Muscle of leg (tissue), 11 donors: ENCODE data around the gene MT1H. TPM values are rescaled to one million over a fixed set of nuclear protein-coding genes. Genes with fewer than 3 reads are reported as not detected.
A peak's percentile ranks its signal among the peaks of the same experiment; 100 is the strongest.

Source experiments
- DNase-seq: peaks from one replicate; pipeline ENCODE4 v3.0.0; 2013
- H3K27ac ChIP-seq: one replicate; pipeline ENCODE4 v1.5.1; 2013; ENCODE audit warnings: mild to moderate bottlenecking, low read length, control low read depth
- H3K27me3 ChIP-seq: one replicate; pipeline ENCODE4 v1.6.1; 2013; ENCODE audit warnings: low read length; ENCODE audit not compliant: control insufficient read depth, insufficient read depth
- H3K36me3 ChIP-seq: one replicate; pipeline ENCODE4 v1.6.1; 2013; ENCODE audit warnings: low read length; ENCODE audit not compliant: control insufficient read depth, insufficient read depth
- H3K4me1 ChIP-seq: one replicate; pipeline ENCODE4 v1.6.1; 2013; ENCODE audit warnings: low read length; ENCODE audit not compliant: control insufficient read depth, insufficient read depth
- H3K4me3 ChIP-seq: one replicate; pipeline ENCODE4 v1.5.1; 2013; ENCODE audit warnings: low read length, control low read depth
- H3K9me3 ChIP-seq: replicated peaks from 2 replicates; pipeline ENCODE4 v1.6.1; 2013; ENCODE audit warnings: low read depth, low read length; ENCODE audit not compliant: control insufficient read depth
- WGBS: methylation state at CpG from one replicate; pipeline ENCODE4 v1.1.5; 2013; ENCODE audit warnings: missing lambda C conversion rate; ENCODE audit not compliant: insufficient coverage; 5-methylcytosine and 5-hydroxymethylcytosine counted together
- polyA plus RNA-seq, 8 donors: library from polyadenylated mRNA; unstranded; fragments of 120-200 nt; gene quantifications; one replicate each; pipeline versions ENCODE4 v1.2.1 to v1.2.3, GENCODE V29; 2013; ENCODE audit warnings: inconsistent platforms in 1 of 8, low replicate concordance in 1 of 8; ENCODE audit not compliant: insufficient read length in 8 of 8, insufficient read depth in 1 of 8
- total RNA-seq: library from RNA; stranded (reverse); fragments of 120-200 nt; gene quantifications from one replicate; pipeline ENCODE4 v1.2.4, GENCODE V29; 2013

MT1H gene
- total and polyA plus RNA-seq, 9 donors = 0.40 to 8.7 (median 5.1) TPM; not detected in 4

DNA sequence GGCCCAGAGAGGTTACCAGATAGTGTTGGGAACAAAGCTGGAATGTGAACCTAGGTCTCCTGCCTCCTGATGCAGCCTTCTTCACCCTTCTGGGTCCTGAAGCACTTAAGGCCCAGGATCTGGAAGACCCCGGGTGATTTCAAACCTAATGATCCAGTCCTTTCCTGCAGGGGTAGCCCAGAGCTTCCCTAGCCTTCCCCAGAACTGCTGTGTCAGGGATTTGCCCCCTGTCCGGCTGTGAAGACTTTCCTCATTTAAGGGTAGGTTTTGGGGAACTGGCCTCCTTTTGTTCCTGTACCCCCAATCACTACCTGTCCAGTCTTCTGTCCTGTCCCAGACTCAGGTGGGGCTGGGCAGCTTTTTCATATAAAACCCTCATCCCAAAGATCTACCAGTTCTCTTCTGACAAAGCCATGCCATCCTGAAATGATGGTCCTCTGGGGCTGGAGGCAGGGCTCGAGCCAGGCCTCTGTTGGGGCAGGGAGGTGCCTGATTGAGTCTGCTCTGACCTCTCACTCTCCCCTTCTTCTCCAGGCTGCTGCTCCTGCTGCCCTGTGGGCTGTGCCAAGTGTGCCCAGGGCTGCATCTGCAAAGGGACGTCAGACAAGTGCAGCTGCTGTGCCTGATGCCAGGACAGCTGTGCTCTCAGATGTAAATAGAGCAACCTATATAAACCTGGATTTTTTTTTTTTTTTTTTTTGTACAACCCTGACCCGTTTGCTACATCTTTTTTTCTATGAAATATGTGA lies 14.0 kb downstream of the MT1H start:
- DNase-seq = peak; percentile 41
- 40% methylated on average over 2 of the region's 5 CpGs for WGBS
- Histone ChIP-seq H3K36me3 (no peaks in the 10 kb centered on the region), H3K9me3 (peaks cover 6% of the 10 kb centered on the region), H3K27ac (no peak overlapping the region), H3K4me1 (peaks cover 34% of the 10 kb centered on the region), H3K4me3 (no peak overlapping the region), H3K27me3 (peaks cover 4% of the 10 kb centered on the region)

DNA sequence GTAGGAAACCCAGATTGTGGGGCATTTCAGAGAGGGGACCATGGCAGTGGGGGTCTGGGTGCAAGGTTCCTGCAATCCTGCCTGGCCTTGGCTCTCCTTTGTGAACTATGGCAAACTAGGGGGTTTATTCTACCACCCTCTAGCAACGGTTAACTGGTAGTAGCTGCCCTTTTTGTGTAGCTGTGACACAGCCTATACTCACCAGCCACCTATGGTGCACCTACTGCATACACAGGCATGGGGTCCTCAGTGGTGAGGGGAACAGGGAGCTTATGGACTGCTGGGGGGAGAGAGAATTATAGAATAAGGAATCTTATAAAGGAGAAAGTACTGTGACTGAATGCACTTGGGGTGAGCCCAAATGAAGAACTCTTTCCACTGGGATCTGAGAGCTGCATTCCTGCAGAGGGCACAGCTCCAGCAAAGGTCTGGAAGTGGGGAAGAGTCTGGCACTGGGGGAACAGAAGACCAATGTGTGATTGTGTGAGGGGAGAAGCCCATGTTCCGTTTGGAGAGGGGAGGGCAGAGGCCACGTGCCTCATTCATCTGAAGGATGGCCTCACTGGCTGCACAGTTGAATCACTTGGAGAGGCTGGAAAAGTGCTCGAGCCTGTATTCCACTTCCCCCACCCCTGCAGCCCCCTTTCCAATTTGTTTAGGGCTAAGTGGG lies 14.8 kb downstream of the MT1H start:
- Histone ChIP-seq H3K4me1 (peaks cover 34% of the 10 kb centered on the region), H3K27ac (no peak overlapping the region), H3K4me3 (no peak overlapping the region), H3K9me3 (peaks cover 6% of the 10 kb centered on the region), H3K36me3 (no peaks in the 10 kb centered on the region), H3K27me3 (peaks cover 4% of the 10 kb centered on the region)
- DNase-seq = peak; percentile 37
- WGBS = no CpG with 5 or more reads among the region's 4 CpGs

DNA sequence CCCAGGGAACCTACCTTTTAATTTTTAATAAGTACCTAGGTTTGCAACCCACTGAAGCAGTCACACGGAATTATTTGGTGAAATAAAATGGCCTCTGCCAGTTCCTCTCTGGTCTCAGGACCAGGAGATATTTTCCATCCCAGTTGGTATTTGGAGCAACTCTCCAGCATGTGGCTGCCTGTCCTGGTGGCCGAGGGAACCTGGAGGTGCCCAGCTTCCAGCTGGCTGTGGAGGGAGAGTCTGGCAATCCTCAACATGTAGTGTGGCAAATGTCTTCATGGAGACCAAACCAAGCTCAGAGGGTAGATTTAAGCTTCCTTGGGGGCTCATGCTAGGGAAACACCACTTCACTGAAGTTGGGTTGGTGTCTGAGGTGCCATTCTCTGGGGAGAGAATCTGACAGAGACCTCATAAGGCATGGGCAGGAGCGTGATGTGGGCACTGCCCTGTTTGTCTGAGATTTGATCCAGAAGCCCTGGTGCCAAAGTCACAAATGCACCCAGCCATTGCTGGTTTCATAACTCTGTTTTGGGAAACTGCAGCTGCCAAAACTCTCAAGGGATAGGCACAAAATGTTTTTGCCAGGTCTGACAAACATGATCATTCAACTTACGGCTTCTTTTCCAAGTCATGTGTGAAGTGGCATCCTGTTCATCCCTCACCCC lies 15.4 kb downstream of the MT1H start:
- H3K27ac ChIP-seq = peak overlapping the region; percentile 1
- 75% methylated on average over 2 of the region's 4 CpGs for WGBS
- DNase-seq = no peak
- peaks cover 6% of the 10 kb centered on the region for H3K9me3 ChIP-seq
- H3K36me3 ChIP-seq = no peaks in the 10 kb centered on the region
- peaks cover 34% of the 10 kb centered on the region for H3K4me1 ChIP-seq
- H3K4me3 ChIP-seq = no peak overlapping the region
- H3K27me3 ChIP-seq = peaks cover 4% of the 10 kb centered on the region

DNA sequence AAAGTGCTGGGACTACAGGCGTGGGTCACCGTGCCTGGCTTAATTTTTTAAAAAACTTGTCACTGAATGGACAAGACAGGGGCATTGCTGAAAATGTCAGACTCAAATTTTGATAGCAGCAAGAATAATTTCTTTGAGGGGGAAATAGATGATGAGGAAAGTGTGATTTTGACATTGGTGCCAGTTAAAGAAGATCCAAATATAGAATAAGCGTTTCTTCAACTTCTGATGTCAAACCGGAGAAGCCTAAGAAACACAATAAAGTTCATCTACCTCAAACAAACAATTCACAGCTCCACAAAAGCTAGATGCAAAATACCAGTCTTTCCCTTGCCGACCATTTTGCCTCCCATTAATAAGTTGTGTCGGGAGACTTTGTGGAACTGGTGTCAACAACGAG lies 17.1 kb downstream of the MT1H start:
- no peak for DNase-seq
- Histone ChIP-seq H3K9me3 (peaks cover 6% of the 10 kb centered on the region), H3K27me3 (peaks cover 8% of the 10 kb centered on the region), H3K4me1 (peaks cover 32% of the 10 kb centered on the region), H3K27ac (no peak overlapping the region), H3K4me3 (no peak overlapping the region), H3K36me3 (no peaks in the 10 kb centered on the region)
- WGBS = 98% methylated on average over 4 of the region's 7 CpGs

DNA sequence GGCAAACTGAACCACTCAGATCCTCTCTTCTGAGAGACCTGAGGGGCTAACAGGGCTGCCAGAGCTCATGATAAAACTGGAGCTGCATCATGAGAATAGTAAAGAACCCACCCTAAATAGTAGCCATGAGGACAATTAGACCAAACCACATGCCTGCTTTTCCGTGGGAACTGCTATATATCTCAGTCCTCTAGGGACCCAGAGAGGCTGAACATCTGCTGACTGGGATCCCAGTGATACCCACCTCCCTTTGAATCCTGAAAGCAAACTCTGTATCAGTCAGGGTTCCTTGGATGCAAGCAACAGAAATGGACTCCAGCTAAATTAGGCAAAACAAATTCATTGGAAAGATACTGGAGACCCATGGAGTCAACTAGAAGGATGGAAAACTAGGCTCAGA lies 19.1 kb downstream of the MT1H start:
- H3K9me3 ChIP-seq = peaks cover 6% of the 10 kb centered on the region
- no peak overlapping the region for H3K27ac ChIP-seq
- no peak for DNase-seq
- 30% methylated on average over 1 of the region's 1 CpG for WGBS
- no peaks in the 10 kb centered on the region for H3K36me3 ChIP-seq
- H3K27me3 ChIP-seq = peaks cover 6% of the 10 kb centered on the region
- H3K4me3 ChIP-seq = no peak overlapping the region
- H3K4me1 ChIP-seq = peaks cover 17% of the 10 kb centered on the region

DNA sequence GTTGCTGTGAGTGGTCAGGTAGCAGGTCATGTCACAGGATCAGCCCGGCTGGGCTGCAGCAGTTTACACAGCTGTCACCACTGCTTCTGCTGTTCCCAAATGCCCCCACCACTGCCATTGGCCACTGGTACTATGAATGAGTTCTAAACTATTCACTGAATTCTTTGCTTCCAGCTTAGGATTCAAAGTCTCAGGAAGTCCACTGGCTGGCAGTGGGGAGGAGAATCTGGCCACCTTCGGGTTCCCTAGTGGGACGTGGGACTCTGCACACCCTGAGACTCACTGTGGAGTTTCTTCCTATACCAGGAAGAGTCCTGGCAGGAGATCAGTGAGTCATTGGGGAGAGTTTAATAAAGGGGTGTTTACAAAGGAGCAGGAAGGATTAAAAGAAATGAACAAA lies 19.6 kb downstream of the MT1H start:
- 94% methylated on average over 3 of the region's 3 CpGs for WGBS
- Histone ChIP-seq H3K4me3 (no peak overlapping the region), H3K9me3 (peaks cover 6% of the 10 kb centered on the region), H3K27ac (no peak overlapping the region), H3K4me1 (peaks cover 12% of the 10 kb centered on the region), H3K27me3 (peaks cover 6% of the 10 kb centered on the region), H3K36me3 (no peaks in the 10 kb centered on the region)
- no peak for DNase-seq

DNA sequence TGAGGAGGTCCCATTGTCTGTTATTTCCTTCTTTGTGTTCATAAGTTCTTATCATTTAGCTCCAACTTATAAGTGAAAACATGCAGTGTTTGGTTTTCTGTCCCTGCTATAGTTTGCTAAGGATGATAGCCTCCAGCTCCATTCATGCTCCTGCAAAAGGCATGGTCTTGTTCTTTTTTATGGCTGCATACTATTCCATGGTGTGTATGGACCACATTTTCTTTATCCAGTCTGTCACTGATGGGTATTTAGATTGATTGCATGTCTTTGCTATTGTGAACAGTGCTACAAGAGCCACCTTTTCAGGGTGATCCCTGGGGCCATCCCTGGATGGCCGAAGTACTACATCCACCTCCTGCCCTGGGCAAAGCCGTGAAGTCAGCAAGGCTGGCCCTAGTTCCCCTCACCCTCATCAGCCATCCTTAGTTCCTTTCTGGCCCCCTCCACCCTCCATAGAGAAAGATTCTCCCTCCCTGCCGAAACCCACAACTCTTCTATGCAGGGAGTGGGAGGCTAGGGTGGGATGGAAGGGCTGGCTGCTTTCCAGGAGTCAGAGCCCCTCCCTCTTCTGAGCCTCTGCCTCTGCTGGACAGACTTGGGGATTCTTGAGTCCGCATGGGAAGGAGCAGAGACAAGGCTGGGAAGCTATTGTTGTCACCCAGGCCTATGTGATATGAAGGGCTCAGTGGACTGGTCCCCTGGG lies 21.0 kb downstream of the MT1H start:
- Histone ChIP-seq H3K9me3 (peaks cover 6% of the 10 kb centered on the region), H3K4me1 (no peaks in the 10 kb centered on the region), H3K4me3 (no peak overlapping the region), H3K36me3 (no peaks in the 10 kb centered on the region), H3K27ac (no peak overlapping the region), H3K27me3 (peaks cover 6% of the 10 kb centered on the region)
- DNase-seq = no peak
- 70% methylated on average over 2 of the region's 4 CpGs for WGBS

DNA sequence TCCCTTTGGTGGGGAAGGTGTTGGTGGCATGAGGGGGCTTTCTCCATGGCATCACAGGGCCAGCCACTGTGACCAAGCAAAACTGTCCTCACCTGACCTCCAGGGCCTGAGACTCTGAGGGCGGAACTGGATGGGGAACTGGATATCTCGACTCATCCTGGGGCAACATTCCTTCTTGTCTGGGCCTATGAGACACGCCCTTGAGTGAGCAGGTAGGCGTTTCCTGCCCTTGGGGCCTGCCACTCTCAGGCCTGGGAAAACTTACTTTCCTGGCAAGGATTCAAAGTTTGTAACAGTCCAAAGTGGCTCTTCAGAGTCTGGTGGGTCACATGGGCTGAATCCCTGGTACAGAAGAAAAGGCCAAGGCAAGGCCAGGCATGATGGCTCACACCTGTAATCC lies 22.3 kb downstream of the MT1H start:
- WGBS = 71% methylated on average over 4 of the region's 4 CpGs
- no peaks in the 10 kb centered on the region for H3K36me3 ChIP-seq
- no peak for DNase-seq
- no peaks in the 10 kb centered on the region for H3K4me1 ChIP-seq
- H3K9me3 ChIP-seq = peaks cover 2% of the 10 kb centered on the region
- H3K4me3 ChIP-seq = no peak overlapping the region
- H3K27ac ChIP-seq = no peak overlapping the region
- H3K27me3 ChIP-seq = peaks cover 8% of the 10 kb centered on the region

DNA sequence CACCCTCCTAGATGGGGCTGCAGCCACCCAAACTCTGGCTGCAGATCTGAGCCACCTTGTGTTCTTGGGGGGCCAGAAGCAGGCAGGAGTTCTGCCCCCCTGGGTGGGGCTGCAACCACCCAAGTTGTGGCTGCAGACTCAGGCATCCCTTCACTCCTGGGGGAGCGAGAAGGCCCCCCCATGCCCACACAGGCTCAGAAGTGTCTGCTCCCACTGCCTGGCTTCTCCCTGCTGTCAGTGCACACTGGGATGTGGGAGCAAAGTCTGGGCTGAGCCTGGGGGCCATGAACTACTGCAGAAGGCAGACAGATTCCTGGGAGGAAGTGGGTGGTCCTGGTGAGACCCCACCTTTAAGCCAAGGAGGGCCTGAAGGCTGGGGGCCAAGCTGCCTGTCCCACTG lies 25.6 kb downstream of the MT1H start:
- Histone ChIP-seq H3K27ac (no peak overlapping the region), H3K27me3 (peaks cover 9% of the 10 kb centered on the region), H3K4me1 (no peaks in the 10 kb centered on the region), H3K9me3 (peaks cover 6% of the 10 kb centered on the region), H3K4me3 (no peak overlapping the region), H3K36me3 (no peaks in the 10 kb centered on the region)
- WGBS = 71% methylated on average over 1 of the region's 1 CpG
- DNase-seq = no peak
